ENCODE results near the gene NBAS.
"Not testable (repeated sequence)": the region's sequence is repeated elsewhere in the genome, so short reads cannot be mapped to it uniquely, and the experiment has no call there.

Gene NBAS

DNA sequence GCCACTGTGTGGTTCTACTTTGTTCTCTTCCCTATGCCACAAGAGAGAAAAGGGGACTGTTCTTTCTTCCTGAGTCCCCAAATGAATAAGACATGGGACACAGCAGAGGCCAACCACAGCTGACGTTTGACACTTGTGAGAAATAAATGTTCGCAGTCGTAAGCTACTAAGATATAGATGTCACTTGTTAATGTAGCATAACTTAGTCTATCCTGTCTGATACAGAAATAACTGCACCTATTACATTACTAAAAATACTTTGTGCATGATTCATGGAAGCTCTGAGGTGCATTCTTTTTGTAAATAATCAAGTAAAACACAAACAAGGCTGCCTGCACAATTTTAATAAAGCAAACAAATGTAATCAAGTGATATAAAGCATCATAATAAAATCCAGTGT, 148.8 kb downstream of the NBAS start:
- DNase-seq (ENCODE audit: low read depth in 2 of 2), result no peak

DNA sequence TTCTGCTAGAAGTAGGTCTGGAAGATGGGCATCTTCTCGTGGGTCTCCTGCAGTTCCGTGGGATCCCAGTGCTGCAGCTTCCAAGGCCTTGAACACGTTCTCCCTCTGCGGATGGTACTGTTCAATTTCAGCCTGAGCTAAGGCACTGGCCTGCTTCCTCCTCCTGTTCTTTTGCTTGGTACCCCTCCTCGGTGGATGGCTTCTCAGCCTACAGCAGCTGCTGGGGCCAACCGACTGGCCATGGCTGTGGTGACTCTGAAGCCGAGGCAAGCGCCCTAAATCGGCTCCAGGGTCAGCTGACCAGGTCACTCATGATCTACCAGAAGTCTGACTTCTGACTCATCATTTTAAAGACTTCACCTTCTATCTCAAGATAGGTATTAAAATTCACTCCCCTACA, 150.2 kb downstream of the NBAS start:
- no peak for DNase-seq (ENCODE audit: low read depth in 2 of 2)

DNA sequence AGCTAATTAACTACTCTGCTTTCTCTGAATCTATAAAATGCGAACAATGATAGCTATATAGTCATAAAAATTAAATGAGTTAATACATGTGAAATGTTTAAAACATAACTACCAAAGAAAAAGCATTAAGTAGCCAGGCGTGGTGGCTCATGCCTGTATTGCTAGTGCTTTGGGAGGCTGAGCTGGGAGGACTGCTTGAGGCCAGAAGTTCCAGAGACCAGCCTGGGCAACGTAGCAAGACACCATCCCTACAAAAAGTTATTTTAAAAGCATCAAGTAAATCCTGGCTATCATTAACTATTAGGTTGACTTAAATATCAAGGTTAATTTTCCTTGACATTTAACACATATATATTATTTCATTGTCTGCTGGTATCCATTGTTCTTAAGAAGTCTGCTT, 152.4 kb downstream of the NBAS start:
- no peak for DNase-seq (ENCODE audit: low read depth in 2 of 2)

DNA sequence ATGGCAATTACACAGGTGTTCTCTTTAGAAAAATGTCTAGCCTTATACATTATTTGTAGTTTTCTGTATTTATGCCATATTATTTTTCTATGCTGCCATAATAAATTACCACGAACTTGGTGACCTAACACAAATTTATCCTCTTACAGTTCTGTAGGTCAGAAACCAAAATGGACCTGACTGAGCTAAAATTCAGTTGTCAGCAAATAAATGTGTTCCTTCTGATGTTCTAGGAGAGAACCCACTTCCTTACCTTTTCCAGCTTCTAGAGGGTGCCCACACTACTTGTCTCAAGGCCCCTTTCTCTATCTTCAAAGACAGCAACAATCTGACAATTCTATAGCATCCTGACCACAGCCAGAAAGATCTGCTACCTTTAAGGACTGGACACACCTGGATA, 153.5 kb downstream of the NBAS start:
- DNase-seq (ENCODE audit: low read depth in 2 of 2), result no peak

DNA sequence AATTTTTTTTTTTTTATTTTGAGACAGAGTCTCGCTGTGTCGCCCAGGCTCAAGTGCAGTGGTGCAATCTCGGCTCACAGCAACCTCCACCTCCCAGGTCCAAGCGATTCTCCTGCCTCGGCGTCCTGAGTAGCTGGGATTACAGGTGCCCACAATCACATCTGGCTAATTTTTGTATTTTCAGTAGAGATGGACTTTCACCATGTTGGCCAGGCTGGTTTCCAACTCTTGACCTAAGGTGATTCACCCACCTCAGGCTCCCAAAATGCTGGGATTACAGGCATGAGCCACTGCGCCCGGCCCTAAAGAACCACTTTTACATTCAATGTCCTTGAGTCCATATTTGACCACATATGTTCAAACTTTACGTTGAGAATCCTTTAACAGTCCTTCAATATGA, 156.6 kb downstream of the NBAS start:
- not testable (repeated sequence) for DNase-seq (ENCODE audit: low read depth in 2 of 2)

DNA sequence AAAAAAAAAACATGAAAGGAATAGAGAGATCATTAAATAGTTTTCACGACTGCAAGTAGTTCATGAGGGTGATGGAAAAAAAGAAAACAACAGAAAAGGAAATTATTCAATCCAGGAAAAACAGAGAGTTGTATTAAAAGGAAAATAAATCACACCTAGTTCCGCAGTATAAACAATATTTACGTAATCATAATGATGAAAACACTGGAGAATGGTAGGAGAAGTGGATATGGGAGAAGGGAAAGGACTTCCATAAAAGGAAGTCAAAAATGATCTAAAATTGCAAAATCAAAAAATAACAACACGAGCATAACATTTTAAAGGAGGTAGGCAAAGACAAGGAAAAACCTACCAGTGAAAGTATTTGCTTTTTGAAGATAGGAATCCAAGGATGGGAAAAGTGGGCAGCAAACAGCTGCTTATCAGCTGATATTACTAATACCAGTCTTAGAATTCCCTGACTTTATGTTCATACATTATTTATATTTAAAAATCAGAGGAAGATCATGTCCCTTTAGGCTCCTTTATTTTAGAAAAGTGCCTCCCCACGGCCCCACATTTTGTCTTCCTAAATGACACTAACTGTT, 160.8 kb downstream of the NBAS start:
- no peak for DNase-seq (ENCODE audit: low read depth in 2 of 2)

DNA sequence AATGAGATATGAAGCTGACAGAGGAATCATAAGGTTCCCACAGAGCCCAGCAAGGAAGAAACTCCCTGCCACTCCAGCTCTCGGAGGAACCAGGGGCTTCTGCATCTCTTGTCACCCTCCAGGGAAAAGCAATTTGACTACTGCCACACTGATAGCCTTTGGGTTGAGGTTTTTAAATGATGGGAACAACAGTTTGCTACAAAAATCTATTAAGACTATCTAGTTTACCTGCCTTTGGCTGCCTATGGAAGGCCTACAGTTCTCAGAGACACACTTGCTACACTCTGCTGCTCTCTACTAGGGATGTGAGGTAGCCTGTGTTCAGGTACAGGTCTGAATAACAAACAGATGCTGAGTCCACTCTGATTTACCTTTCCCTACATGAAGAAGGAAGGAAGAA, 161.9 kb downstream of the NBAS start:
- DNase-seq (ENCODE audit: low read depth in 2 of 2), result no peak

DNA sequence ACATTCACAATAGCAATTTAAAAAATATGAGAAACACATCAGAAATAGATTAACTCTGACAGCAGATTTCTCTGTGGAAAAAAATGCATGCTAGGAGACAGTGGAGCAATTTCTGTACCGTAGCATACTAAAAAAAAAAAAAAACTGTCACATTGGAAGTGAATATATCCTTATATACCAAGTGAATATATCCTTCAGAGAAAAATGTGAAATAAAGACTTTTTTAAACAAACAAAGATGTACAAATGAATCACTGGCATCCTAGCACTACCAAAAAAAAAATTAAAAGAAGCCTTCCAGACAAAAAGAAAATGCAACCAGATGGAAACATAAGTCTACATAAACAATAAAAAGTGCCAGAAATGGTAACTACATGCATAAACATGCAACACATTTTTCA, 169.4 kb downstream of the NBAS start:
- no peak for DNase-seq (ENCODE audit: low read depth in 2 of 2)

DNA sequence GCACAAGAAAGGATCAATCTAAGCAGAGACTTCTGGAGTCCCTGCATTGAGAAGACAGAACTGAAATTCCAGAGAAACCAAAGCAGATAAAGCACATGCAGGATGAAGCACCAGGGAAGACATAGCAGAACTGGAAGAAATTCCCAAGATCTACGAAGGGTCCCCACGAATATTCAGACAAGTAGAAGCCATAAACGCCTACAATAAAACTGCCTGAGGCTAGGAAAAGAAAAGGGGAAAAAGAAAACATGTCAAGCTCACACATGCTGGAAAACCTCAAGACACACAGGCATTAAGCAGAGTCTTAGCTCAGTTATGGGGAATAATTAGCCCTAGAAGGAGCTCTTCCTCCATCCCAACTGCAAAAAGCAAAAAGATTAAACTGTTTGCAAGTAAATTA, 171.2 kb downstream of the NBAS start:
- no peak for DNase-seq (ENCODE audit: low read depth in 2 of 2)

DNA sequence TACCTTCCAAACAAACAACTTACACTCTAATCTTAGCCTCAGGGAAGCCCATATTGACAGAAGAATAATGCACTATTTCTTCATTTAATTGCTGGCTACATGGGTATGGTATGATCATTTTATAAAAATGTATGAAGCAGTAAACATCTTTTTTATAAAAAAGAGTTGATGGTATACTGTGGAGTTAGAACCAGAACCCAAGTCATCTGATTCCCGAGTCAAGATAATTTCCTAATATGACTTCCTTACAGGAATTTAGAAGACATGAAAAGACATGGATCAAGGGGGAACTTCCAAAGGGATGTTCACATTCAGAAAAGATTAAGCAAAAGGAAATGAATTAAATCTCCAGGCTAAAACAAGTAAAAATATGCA, 171.8 kb downstream of the NBAS start:
- DNase-seq (ENCODE audit: low read depth in 2 of 2), result no peak

DNA sequence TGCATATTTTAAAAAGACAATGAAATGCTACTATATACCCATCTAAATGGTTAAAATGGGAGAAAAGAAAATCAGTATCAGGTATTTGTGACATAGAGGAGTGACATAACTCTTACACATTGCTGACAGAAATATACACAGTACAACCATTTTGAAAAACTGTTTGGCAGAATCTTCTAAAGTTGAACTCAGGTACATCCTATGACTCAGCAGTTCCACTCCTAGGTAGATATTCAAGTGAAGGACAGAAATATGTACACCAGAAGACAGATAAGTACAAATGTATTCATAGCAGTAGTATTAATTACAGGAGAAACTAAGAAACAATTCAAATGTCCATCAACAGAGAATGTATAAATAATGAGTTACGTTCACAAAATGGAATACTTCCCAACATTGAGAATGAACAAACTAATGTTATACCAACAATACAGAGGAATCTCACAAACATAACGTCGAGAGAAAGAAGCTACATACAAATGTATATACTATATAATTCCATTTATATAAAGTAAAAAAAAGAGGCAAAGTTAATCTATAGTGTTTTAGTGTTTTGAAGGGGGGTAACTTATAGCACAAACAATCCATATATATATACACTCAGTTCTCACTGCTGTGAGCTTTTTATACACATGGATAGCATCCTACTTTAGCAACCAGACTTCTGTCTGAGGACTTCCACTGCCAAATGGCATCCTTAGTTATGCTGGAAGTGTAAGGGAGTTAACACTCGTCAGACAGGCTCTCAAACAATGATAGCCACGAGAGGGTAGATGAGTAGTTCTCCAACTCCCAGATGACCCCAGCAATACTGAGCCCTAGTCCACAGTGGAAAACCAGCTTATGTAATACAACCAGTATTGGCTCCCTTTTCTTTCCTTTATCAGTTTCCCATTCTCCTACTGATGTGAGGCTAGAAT, 172.5 kb downstream of the NBAS start:
- no peak for DNase-seq (ENCODE audit: low read depth in 2 of 2)

DNA sequence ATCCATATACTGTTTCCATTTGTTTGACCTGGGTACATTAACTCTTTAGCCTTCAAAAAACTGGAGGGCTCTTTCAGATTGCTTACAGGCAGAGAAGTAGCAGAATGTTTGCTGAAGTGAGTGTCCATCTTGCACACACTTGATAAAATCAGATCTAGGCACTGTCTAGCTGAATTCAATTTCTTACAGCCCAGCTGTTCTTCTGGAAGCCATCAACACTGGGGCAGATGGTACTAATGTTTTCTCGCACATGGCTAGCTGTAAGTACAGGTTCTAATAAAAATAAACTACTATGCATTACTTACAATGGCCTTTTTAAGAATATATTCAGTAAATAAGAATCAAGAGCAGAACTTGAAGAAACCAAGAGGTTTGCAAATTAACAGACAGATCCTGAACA, 175.9 kb downstream of the NBAS start:
- DNase-seq (ENCODE audit: low read depth in 2 of 2), result no peak

DNA sequence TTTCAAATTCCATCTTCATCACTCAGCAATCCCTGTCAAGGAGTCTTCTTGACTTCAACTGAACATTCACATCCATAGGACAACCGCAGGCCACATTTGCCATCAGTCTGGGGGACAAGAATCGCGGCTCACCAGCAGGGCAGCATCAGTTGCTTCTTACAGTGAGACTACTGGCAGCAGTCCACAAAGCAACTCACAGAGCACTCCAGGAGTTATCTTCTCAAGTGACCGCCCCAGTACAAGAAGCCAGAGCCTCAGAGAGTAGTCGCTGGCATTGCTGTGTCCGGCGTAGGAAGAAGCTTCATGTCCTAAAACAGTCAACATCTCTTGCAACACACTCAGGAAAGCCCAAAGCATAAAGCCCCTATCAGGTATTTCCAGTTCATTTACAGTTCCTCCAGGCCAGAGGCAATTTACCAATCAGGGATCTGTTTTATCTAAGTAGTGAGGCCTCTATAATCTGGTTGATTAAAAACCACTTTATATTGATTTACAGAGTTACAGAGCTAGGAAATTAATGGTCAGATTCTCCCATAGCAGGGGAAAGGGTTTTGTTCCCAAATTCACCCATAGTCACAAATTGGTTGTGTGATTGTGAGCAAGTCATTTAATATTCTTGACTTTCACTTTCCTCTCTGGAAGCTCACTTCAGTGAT, 177.3 kb downstream of the NBAS start:
- no peak for DNase-seq (ENCODE audit: low read depth in 2 of 2)

DNA sequence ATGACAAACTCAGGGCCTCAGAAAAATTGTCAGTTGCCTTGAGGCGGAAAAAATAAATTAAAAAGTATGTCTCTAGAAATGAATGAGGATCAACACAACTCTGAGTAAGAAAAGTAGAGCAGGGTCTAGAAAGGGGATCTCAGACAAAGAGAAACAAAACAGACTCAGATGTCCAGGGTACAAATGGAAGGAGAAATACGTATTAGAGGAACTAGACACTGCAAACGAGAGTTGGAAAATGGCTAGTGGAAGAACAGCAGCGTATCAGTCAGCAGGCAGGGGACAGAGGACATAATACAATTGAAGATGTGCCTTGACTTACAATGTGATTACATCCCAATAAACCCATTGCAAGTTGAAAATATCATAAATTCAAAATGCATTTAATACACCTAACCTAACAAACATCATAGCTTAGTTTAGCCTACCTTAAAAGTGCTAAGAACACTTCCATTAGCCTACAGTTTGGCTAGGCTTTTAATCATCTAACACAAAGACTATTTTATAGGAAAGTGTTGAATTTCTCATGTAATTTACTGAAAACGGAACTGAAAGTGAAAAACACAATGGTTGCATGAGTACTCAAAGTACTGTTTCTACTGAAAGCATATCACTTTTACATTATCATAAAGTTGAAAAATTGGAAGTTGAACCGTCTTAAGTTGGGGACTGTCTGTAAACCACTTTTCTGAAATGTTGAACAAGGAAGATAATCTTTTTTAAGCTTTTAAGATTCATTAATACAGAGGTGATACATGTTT, 182.8 kb downstream of the NBAS start:
- no peak for DNase-seq (ENCODE audit: low read depth in 2 of 2)

DNA sequence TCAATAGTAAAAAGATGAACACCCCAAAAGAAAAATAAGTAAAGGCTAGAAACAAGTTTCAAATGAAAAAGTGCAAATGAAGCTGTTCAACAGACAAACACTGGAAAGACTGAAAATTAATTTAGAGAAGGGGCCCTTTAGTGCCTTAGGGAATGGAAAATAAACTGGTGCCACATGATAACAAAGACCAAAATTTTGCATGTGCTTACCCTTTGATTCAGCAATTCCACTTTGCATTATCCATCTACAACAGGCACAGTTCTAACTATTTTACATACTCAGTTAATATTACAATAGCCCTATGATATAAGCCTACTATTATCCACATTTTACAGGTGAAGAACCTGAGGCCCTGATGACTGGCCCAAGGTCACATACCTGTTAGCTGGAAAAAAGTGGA, 183.9 kb downstream of the NBAS start:
- no peak for DNase-seq (ENCODE audit: low read depth in 2 of 2)

DNA sequence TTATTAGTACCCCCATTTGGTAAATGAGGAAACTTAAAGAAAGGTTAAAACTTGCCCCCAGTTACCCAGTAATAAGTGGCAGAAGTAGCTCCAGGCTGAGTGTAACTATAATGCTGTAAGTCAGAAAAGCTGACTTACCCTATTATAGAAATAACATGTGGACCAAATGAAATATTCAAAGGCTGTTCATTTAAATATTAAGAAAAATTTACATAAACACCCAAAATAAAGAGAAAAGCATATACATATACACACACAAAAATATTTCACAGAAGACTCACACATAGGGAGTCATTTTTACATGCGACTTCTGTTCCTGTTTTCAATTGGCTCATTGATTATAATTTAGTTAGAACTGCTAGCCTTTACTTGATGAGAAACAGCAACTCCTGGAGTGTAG, 189.1 kb downstream of the NBAS start:
- DNase-seq (ENCODE audit: low read depth in 2 of 2), result no peak

DNA sequence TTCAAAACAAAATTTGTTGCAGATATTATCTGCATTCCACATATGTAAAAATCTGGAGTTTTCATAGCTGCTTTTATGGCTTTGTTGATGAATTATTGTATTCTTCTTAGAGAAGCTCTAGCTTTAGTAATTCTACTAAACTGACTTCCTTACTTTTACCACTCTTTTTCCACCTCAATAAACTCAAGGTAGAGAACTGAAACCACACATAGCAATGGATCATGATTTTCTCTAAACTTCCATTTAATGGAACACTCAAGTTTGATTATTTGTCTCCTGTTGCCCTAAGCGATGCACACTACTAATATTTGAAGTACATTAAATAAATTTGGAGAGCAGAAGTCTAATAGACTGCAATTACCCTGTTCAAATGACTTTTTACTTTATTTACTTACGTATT, 192.0 kb downstream of the NBAS start:
- no peak for DNase-seq (ENCODE audit: low read depth in 2 of 2)

DNA sequence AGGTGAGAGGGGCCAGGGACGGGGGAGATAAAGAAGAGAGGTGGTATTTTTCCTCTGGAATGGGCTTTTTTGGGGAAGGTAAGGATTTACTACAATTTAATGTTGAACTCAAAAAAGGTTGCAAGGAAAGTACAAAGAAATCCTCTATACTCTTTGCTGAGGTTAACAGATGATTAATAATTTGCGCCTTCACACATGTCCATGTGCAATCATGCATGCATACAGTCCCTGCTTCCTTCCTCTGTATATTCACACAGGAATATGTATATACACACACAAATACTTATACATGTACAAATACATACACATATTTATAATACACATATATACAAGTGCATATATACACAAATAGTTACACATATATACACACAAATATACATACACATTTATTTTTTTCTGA, 193.4 kb downstream of the NBAS start:
- no peak for DNase-seq (ENCODE audit: low read depth in 2 of 2)

DNA sequence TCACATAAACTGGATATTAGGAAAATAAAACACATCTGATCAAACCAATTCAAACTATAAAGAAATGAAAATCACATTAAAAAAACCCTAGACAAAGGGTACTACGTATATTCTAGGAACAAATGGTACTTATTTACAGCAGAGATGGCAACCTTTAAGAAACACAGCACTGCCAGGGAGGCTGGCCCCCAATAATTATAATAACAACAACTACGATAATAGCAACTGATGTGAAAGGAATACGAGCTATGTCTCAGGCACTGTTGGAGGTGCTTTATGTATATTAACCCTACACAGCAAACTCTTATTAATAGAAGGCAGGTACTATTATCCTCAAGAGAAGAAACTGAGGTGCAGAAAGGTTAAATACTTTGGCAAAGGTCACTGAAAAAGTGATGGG, 193.9 kb downstream of the NBAS start:
- no peak for DNase-seq (ENCODE audit: low read depth in 2 of 2)

DNA sequence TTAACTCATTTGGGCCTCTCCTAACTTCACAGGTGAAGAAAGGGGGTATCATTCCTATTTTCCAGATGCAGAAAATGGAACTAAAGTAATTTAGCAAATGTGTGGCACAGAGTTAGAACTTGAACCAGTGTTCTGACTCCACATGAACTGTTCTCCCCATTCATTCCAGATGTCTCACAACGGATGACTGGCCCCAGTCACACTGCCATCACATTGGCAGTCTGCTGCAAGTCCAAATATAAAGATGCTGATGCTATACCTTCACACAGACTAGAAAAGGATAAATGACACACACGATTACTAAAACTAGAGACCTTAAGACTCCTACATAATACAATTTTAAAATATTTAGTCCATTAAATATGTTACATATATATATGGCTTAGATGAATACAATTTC, 195.7 kb downstream of the NBAS start:
- no peak for DNase-seq (ENCODE audit: low read depth in 2 of 2)

DNA sequence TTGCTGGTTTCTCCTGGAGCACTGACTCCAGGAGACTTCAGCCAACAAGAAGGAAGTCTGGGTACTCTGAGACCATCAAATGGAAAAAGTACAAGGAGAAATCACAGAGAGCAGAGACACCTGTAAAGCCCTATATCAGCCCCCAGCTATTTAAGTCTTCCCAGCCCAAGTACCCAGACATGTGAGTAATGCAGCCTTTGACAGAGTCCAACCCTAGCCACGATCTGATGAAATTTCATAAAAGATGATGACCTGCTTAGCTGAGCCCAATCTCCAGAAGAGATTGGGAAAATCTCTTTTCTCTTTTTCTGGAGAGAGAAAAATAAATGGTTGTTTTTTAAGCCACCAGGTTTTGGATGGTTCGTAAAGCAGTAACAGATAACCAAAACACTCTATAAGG, 196.6 kb downstream of the NBAS start:
- DNase-seq (ENCODE audit: low read depth in 2 of 2), result no peak

DNA sequence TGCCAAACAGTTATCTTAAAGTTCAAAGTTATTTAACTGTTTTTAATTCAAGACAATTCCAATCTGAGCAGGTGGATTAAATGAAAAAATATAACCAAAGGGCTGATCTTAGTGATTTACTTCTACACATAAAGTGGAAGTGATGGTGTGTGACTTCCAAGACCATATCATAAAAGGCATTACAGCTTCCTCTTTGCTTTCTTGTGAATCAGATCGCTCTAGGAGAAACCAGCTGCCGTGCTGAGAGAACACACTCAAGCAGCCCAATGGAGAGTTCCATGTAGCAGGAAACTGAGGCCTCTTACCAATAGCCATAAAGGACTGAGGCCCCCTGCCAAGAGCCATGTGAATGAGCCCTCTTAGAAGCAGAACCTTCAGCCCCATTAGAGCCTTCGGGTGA, 197.4 kb downstream of the NBAS start:
- no peak for DNase-seq (ENCODE audit: low read depth in 2 of 2)
